Activated B cell treated with CpG ODN at 0.5 μM for 24 hours (primary cell): ENCODE data around the gene CYB561A3. TPM values are rescaled to one million over a fixed set of nuclear protein-coding genes. Genes with fewer than 3 reads are reported as not detected.

Experiments
- ATAC-seq: fragments of 200-7000 bp; cut with Tn5 transposase; one replicate; pipeline ENCODE4 v1.10.0; 2021; ENCODE audit warnings: low read depth, mild to moderate bottlenecking, moderate library complexity
- CTCF ChIA-PET: fragments of 350-600 bp; sonication (Branson Sonifier 250); formaldehyde crosslinking; loops from one replicate; lab custom pipeline; 2021; ENCODE audit warnings: antibody characterized with exemption; lab: Charles Lee
- POLR2A ChIA-PET: fragments of 350-600 bp; sonication (Branson Sonifier 250); formaldehyde crosslinking; loops from one replicate; lab custom pipeline; 2021; ENCODE audit warnings: antibody characterized with exemption; lab: Charles Lee
- DNase-seq: peaks from one replicate; pipeline ENCODE4 v3.0.0; 2022
- H3K27ac Mint-ChIP-seq: one replicate; pipeline ENCODE4 v1.8.0; 2020; ENCODE audit warnings: mixed read lengths
- H3K27me3 Mint-ChIP-seq: one replicate; pipeline ENCODE4 v1.8.0; 2021; ENCODE audit warnings: mixed read lengths
- H3K36me3 Mint-ChIP-seq: one replicate; pipeline ENCODE4 v1.8.0; 2021; ENCODE audit warnings: low read depth, mixed read lengths
- H3K4me1 Mint-ChIP-seq: one replicate; pipeline ENCODE4 v1.8.0; 2021; ENCODE audit warnings: mixed read lengths
- H3K4me3 Mint-ChIP-seq: one replicate; pipeline ENCODE4 v1.8.0; 2020; ENCODE audit warnings: mild to moderate bottlenecking, mixed read lengths
- H3K9me3 Mint-ChIP-seq: one replicate; pipeline ENCODE4 v1.8.0; 2020; ENCODE audit warnings: mixed read lengths
- CTCF ChIP-seq: fragments of 200-600 bp; IDR thresholded peaks from one replicate; pipeline ENCODE4 v1.8.0; 2022; ENCODE audit warnings: antibody characterized with exemption, mild to moderate bottlenecking
- intact Hi-C: fragments of 100-400 bp; cut with micrococcal nuclease; formaldehyde crosslinking; loops from one replicate; pipeline ENCODE4 v1.15.1; 2024
- total RNA-seq: library from RNA; stranded (reverse); gene quantifications from 2 replicates; pipeline ENCODE4 v1.2.3, GENCODE V29; 2022

CYB561A3 gene
- total RNA-seq, 1 donor from 2014 or later, result 433 TPM

GRCh38 chr11:61352038-61352437, 9.6 kb downstream of the CYB561A3 start:
- Mint-ChIP-seq H3K4me1 (peaks cover 56% of the 10 kb centered on the region), H3K27me3 (no peaks in the 10 kb centered on the region), H3K9me3 (no peaks in the 10 kb centered on the region), H3K36me3 (peaks cover 82% of the 10 kb centered on the region), H3K27ac (no peak overlapping the region), H3K4me3 (no peak overlapping the region)
- TF ChIP-seq CTCF, result no peak
- ATAC-seq (no peak), DNase-seq (no peak)
- ChIA-PET CTCF (interaction anchor here (0.8 to 1.4 kb wide), 2 partner anchors 16 to 34 kb away, joined by 3 to 7 read pairs; no protein-coding TSS in a partner anchor), POLR2A (interaction anchor here (3.7 kb wide), 1 partner anchor 10 kb away, joined by 34 read pairs; the partner anchor contains the start of genes CYB561A3 and TMEM138)
- intact Hi-C loops, result loop anchor here (10.0 kb wide), 1 partner anchor 1203 kb away; no protein-coding TSS in a partner anchor

GRCh38 chr11:61350803-61351202, 10.9 kb downstream of the CYB561A3 start:
- POLR2A ChIA-PET, result interaction anchor here (0.7 to 6.4 kb wide), 2 partner anchors 11 to 40 kb away, joined by 6 to 76 read pairs; partner anchors contain the start of genes CYB561A3 and TMEM138
- CTCF ChIA-PET, result no interaction called here
- peak overlapping the region; percentile 56 for H3K27ac Mint-ChIP-seq
- ATAC-seq, result no peak
- H3K4me3 Mint-ChIP-seq, result no peak overlapping the region
- peaks cover 85% of the 10 kb centered on the region for H3K36me3 Mint-ChIP-seq
- DNase-seq, result no peak
- intact Hi-C loops, result loop anchor here (1.0 to 10.0 kb wide), 2 partner anchors 8 to 1204 kb away; no protein-coding TSS in a partner anchor
- no peaks in the 10 kb centered on the region for H3K27me3 Mint-ChIP-seq
- H3K9me3 Mint-ChIP-seq, result no peaks in the 10 kb centered on the region
- no peak for TF ChIP-seq CTCF
- H3K4me1 Mint-ChIP-seq, result peaks cover 54% of the 10 kb centered on the region

GRCh38 chr11:61350336-61350735, 11.3 kb downstream of the CYB561A3 start:
- H3K9me3 Mint-ChIP-seq, result no peaks in the 10 kb centered on the region
- DNase-seq, result no peak
- no peak overlapping the region for H3K4me3 Mint-ChIP-seq
- no peaks in the 10 kb centered on the region for H3K27me3 Mint-ChIP-seq
- H3K4me1 Mint-ChIP-seq, result peaks cover 51% of the 10 kb centered on the region
- ATAC-seq, result no peak
- ChIA-PET CTCF (no interaction called here), POLR2A (interaction anchor here (6.4 kb wide), 1 partner anchor 11 kb away, joined by 76 read pairs; the partner anchor contains the start of genes CYB561A3 and TMEM138)
- intact Hi-C loops, result loop anchor here (10.0 kb wide), 1 partner anchor 1204 kb away; no protein-coding TSS in a partner anchor
- peak overlapping the region; percentile 56 for H3K27ac Mint-ChIP-seq
- no peak for TF ChIP-seq CTCF
- peaks cover 85% of the 10 kb centered on the region for H3K36me3 Mint-ChIP-seq

GRCh38 chr11:61349916-61350315, 11.8 kb downstream of the CYB561A3 start:
- ChIA-PET POLR2A (interaction anchor here (1.1 to 6.4 kb wide), 2 partner anchors 12 to 43 kb away, joined by 4 to 76 read pairs; partner anchors contain the start of genes CYB561A3, TMEM138 and TMEM216), CTCF (interaction anchor here (0.7 kb wide), 1 partner anchor 36 kb away, joined by 3 read pairs; no protein-coding TSS in a partner anchor)
- H3K36me3 Mint-ChIP-seq, result peaks cover 83% of the 10 kb centered on the region
- TF ChIP-seq CTCF, result no peak
- H3K27me3 Mint-ChIP-seq, result no peaks in the 10 kb centered on the region
- H3K9me3 Mint-ChIP-seq, result no peaks in the 10 kb centered on the region
- ATAC-seq (no peak), DNase-seq (no peak)
- H3K4me1 Mint-ChIP-seq, result peaks cover 47% of the 10 kb centered on the region
- intact Hi-C loops, result loop anchor here (10.0 kb wide), 1 partner anchor 1205 kb away; no protein-coding TSS in a partner anchor
- H3K27ac Mint-ChIP-seq, result peak overlapping the region; percentile 76
- no peak overlapping the region for H3K4me3 Mint-ChIP-seq

GRCh38 chr11:61349189-61349751, 12.4 kb downstream of the CYB561A3 start:
- H3K36me3 Mint-ChIP-seq, result peaks cover 84% of the 10 kb centered on the region
- no peak for TF ChIP-seq CTCF
- POLR2A ChIA-PET, result interaction anchor here (1.1 to 6.4 kb wide), 3 partner anchors 9 to 43 kb away, joined by 4 to 76 read pairs (median 13); partner anchors contain the start of genes CYB561A3, TMEM138 and TMEM216
- no peaks in the 10 kb centered on the region for H3K27me3 Mint-ChIP-seq
- H3K27ac Mint-ChIP-seq, result no peak overlapping the region
- intact Hi-C loops, result no loop called here
- DNase-seq (no peak), ATAC-seq (no peak)
- no peaks in the 10 kb centered on the region for H3K9me3 Mint-ChIP-seq
- no peak overlapping the region for H3K4me3 Mint-ChIP-seq
- CTCF ChIA-PET, result interaction anchor here (0.7 kb wide), 1 partner anchor 37 kb away, joined by 3 read pairs; no protein-coding TSS in a partner anchor
- peaks cover 46% of the 10 kb centered on the region for H3K4me1 Mint-ChIP-seq
